ENCODE data around the gene FCER2. TPM values are rescaled to one million over a fixed set of nuclear protein-coding genes. Genes with fewer than 3 reads are reported as not detected.
A peak's percentile ranks its signal among the peaks of the same experiment; 100 is the strongest.

Gene FCER2
- total RNA-seq, 1 experiment from 2014 or later, result not detected

- no peaks in the 10 kb centered on the region for H3K9me3 ChIP-seq (ENCODE audit: control insufficient read depth, low read depth, low read length)
- H3K27ac ChIP-seq (ENCODE audit: insufficient read length, low read depth, low read length), result no peak overlapping the region
- H3K23me2 ChIP-seq (ENCODE audit: insufficient read length, low read depth, low read length, poor library complexity, severe bottlenecking), result no peaks in the 10 kb centered on the region
- Mint-ChIP-seq H3K27me3 (ENCODE audit: low read depth) (peaks cover 74% of the 10 kb centered on the region), H3K4me3 (peak overlapping the region in 1 of 2 experiments; percentile 61; a peak in 3 of 5 replicates), H3K9me3 (peaks cover 0 to 3% of the 10 kb centered on the region in 2 experiments; a peak in 2 of 5 replicates), H3K36me3 (ENCODE audit: insufficient read depth in 1 of 3, low read depth in 3 of 3) (no peaks in the 10 kb centered on the region), H3K27ac (no peak overlapping the region), H3K4me1 (peaks cover 3 to 4% of the 10 kb centered on the region in 2 experiments)
- peak; percentile 83 for DNase-seq
- no peak overlapping the region for H3K14ac ChIP-seq (ENCODE audit: insufficient read depth, low read length)
- no peak overlapping the region for H3K23ac ChIP-seq (ENCODE audit: insufficient read length, low read depth, low read length)
- no peak overlapping the region for H3K4ac ChIP-seq (ENCODE audit: low read depth, low read length)
- H4K5ac ChIP-seq (ENCODE audit: insufficient read length, low read depth, low read length), result no peak overlapping the region
- no peaks in the 10 kb centered on the region for H4K20me1 ChIP-seq (ENCODE audit: control insufficient read depth, insufficient read depth, insufficient read length)
- H2BK120ac ChIP-seq (ENCODE audit: low read depth, low read length, poor library complexity, severe bottlenecking), result no peak overlapping the region
- TF ChIP-seq CTCF (conservative IDR thresholded peaks at IDR 0.05), result peak; percentile 99
- no peak overlapping the region for H2BK12ac ChIP-seq (ENCODE audit: insufficient read length, low read depth, low read length)
- no peak overlapping the region for H2AK5ac ChIP-seq (ENCODE audit: insufficient read length, low read length)
- peak overlapping the region; percentile 14 for H3K4me2 ChIP-seq (ENCODE audit: insufficient read depth, insufficient read length, low read length)
- H3K79me1 ChIP-seq (ENCODE audit: insufficient read depth, low read depth, low read length, poor library complexity, severe bottlenecking), result no peaks in the 10 kb centered on the region
- H2AFZ ChIP-seq (ENCODE audit: low read length), result peak overlapping the region; percentile 6
- WGBS (ENCODE audit: extremely low coverage, insufficient read length, low lambda C conversion rate), result no CpG with 5 or more reads among the region's 28 CpGs
- H3K79me2 ChIP-seq (ENCODE audit: insufficient read depth, low read length), result no peaks in the 10 kb centered on the region
- no peak overlapping the region for H3K56ac ChIP-seq (ENCODE audit: insufficient read length, low read depth, low read length)
- H2BK20ac ChIP-seq (ENCODE audit: low read depth, low read length, poor library complexity, severe bottlenecking), result no peak overlapping the region
- no peaks in the 10 kb centered on the region for H3K4me1 ChIP-seq (ENCODE audit: insufficient read depth, low read length)
- H2BK5ac ChIP-seq (ENCODE audit: insufficient read length, low read length), result no peak overlapping the region
- no peak overlapping the region for H3T11ph ChIP-seq (ENCODE audit: low read length)
- no peak overlapping the region for H3K18ac ChIP-seq (ENCODE audit: insufficient read length, low read depth, low read length)
- no peak overlapping the region for H2BK15ac ChIP-seq (ENCODE audit: low read depth, low read length)
- H3K27me3 ChIP-seq (ENCODE audit: insufficient read depth, low read length), result peaks cover 4% of the 10 kb centered on the region; the same call in 1 of the 2 replicates
- H4K8ac ChIP-seq (replicated peaks; ENCODE audit: insufficient read length, low read depth, low read length), result no peak overlapping the region
- no peak overlapping the region for H3K9ac ChIP-seq (ENCODE audit: extremely low read depth, insufficient read length, low read length)
- no peak overlapping the region for H4K91ac ChIP-seq (ENCODE audit: insufficient read length, low read depth, low read length)
These were observed 49.8 kb downstream of the FCER2 start for GRCh38 chr19:7652061-7652641.
